ENCODE results near the gene ZNF343. TPM values are rescaled to one million over a fixed set of nuclear protein-coding genes. Genes with fewer than 3 reads are reported as not detected.

ZNF343 gene
- total and polyA plus RNA-seq, 2 donors (not counting 3 experiments of a cell fraction or from before 2014, with no cell fraction given), result 4.7 to 7.9 TPM

DNA sequence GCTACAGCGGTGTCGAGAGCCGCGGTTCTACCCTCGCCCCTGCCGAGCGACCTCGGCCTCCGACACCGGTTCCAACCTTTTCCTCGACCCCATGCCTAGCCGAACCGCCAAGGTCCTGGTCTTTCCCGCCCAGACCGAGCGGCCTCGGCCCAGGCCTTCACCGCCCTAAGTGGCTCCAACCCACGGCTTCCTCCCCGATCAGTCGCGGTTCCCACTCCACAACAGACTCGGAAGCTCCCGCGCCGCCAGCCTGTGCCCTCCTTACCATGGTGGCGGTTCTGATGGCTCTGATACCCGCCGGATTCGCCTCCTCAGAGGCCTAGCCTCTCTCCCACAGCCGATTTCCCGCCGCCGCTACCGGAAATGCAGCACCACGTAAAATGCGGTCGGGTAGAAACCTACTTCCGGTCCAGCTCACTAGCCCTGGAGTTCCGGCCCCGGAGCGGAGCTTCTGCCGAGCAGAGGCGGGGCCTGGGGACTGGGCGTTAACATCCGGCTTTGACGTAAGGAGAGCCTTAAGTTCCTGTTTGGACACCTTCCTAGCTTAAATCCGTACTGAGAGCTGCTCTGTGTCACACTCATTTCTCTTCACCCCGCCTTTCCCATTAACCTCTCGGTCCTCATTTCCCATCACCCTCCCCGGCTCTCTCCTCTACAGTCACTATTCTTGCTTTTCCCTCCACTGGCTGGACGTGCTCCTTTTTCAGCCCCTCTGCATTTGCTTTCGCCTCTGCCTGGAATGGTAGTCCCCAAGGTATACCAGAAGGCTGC, 38.1 kb downstream of the ZNF343 start, which contains the start of gene SNRPB:
Gene SNRPB, minus strand, starts transcription at position 367 of the 771 bp plus-strand sequence. Its CDS starts 99 bp downstream, at position 268.
- Histone ChIP-seq H3K4me3 (replicated peaks in 1 of 3; ENCODE audit: insufficient read depth in 1 of 3, low read depth in 1 of 3, low read length in 3 of 3) (peak within 1 kb of the TSS; percentile 87 to 98 (median 91)), H3K4me1 (ENCODE audit: control insufficient read depth, extremely low read depth, insufficient read depth, low read length) (peaks cover 17% of the 10 kb centered on the region), H3K36me3 (ENCODE audit: control insufficient read depth in 2 of 2, extremely low read depth in 1 of 2, insufficient read depth in 2 of 2, low read length in 2 of 2) (peaks cover 12 to 17% of the 10 kb centered on the region in 2 experiments), H4K20me1 (replicated peaks; ENCODE audit: control insufficient read depth, extremely low read depth, insufficient read depth, low read length) (peaks cover 7% of the 10 kb centered on the region), H3K4me2 (ENCODE audit: insufficient read depth, low read length) (peak within 1 kb of the TSS; percentile 89), H3K9ac (replicated peaks; ENCODE audit: extremely low read depth, insufficient read depth, low read length) (peak within 1 kb of the TSS; percentile 96), H2AFZ (ENCODE audit: low read depth, low read length) (peak within 1 kb of the TSS; percentile 65), H3K27me3 (ENCODE audit: control insufficient read depth in 2 of 2, insufficient read depth in 2 of 2, low read length in 2 of 2) (no peaks in the 10 kb centered on the region), H3K9me3 (replicated peaks; ENCODE audit: control insufficient read depth, insufficient read depth, low read length) (no peaks in the 10 kb centered on the region), H3K27ac (ENCODE audit: insufficient read depth, low read depth, low read length) (peak within 1 kb of the TSS; percentile 86), H3K9me1 (replicated peaks; ENCODE audit: control insufficient read depth, extremely low read depth, insufficient read depth, low read length) (no peaks in the 10 kb centered on the region), H3K79me2 (ENCODE audit: control insufficient read depth, insufficient read depth, low read length) (peaks cover 47% of the 10 kb centered on the region)
- CTCF ChIA-PET, result interaction anchor here (0.8 to 2.0 kb wide), 6 partner anchors 13 to 263 kb away, joined by 3 to 16 read pairs (median 5); no protein-coding TSS in a partner anchor
- POLR2A ChIA-PET, result interaction anchor here (0.5 to 1.7 kb wide), 4 partner anchors 51 to 1132 kb away, joined by 4 to 5 read pairs (median 4); partner anchors contain the start of gene NOP56
- TF ChIP-seq FOS (IDR thresholded peaks at IDR 0.05; ENCODE audit: borderline replicate concordance, insufficient read depth, low read length) (no peak), POLR2A (IDR thresholded peaks at IDR 0.05; ENCODE audit: low read depth, low read length) (peak; percentile 98), POLR2AphosphoS5 (IDR thresholded peaks at IDR 0.05; ENCODE audit: insufficient read depth, low read depth, low read length) (peak; percentile 95), JUN (IDR thresholded peaks at IDR 0.05; ENCODE audit: borderline replicate concordance, insufficient read depth, insufficient read length, low read depth) (no peak)
- dilution Hi-C loops (cut with MboI; ENCODE audit: extremely low pct_ligation_motif_present, low sequenced_read_pairs), result no loop called here
- intact Hi-C loops (cut with micrococcal nuclease), result loop anchor here (1.0 kb wide), 3 partner anchors 38 to 182 kb away; partner anchors contain the start of genes NOP56 and ZNF343
- DNase-seq (ENCODE audit: low read depth, low spot score) (peak; percentile 98), FAIRE-seq (peak; percentile 98)
- BruUV-seq (replicated peaks), result no TSS peak

DNA sequence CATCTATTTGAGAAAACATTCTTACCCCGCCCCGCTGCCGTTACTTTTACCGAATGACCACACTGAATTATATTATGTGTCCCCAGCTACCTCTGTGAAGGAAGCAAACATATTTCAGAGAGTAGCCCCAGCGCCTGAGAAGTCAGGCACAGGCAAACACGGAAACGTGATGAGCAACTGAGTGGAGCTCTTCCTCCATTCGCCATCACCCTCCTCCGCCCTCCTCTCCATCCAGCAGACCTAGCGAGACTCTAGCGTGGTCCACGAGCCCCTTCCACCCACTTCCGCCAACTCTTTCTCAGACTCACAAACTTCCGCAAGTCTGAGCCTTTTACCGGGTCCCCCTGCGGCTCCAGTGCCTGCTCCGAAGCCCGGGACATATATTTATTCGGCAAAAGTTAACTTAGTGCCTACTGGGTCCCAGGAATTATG, 38.7 kb downstream of the ZNF343 start:
- dilution Hi-C loops (cut with MboI; ENCODE audit: extremely low pct_ligation_motif_present, low sequenced_read_pairs), result no loop called here
- Histone ChIP-seq H3K9me1 (replicated peaks; ENCODE audit: control insufficient read depth, extremely low read depth, insufficient read depth, low read length) (no peaks in the 10 kb centered on the region), H4K20me1 (replicated peaks; ENCODE audit: control insufficient read depth, extremely low read depth, insufficient read depth, low read length) (peaks cover 7% of the 10 kb centered on the region), H3K79me2 (ENCODE audit: control insufficient read depth, insufficient read depth, low read length) (peaks cover 50% of the 10 kb centered on the region), H2AFZ (ENCODE audit: low read depth, low read length) (no peak overlapping the region), H3K9me3 (replicated peaks; ENCODE audit: control insufficient read depth, insufficient read depth, low read length) (no peaks in the 10 kb centered on the region), H3K9ac (replicated peaks; ENCODE audit: extremely low read depth, insufficient read depth, low read length) (peak overlapping the region; percentile 96), H3K4me1 (ENCODE audit: control insufficient read depth, extremely low read depth, insufficient read depth, low read length) (peaks cover 17% of the 10 kb centered on the region), H3K27me3 (ENCODE audit: control insufficient read depth in 2 of 2, insufficient read depth in 2 of 2, low read length in 2 of 2) (no peaks in the 10 kb centered on the region), H3K36me3 (ENCODE audit: control insufficient read depth in 2 of 2, extremely low read depth in 1 of 2, insufficient read depth in 2 of 2, low read length in 2 of 2) (peaks cover 16 to 23% of the 10 kb centered on the region in 2 experiments), H3K4me2 (ENCODE audit: insufficient read depth, low read length) (peak overlapping the region; percentile 89), H3K27ac (ENCODE audit: insufficient read depth, low read depth, low read length) (peak overlapping the region; percentile 86), H3K4me3 (replicated peaks in 1 of 3; ENCODE audit: insufficient read depth in 1 of 3, low read depth in 1 of 3, low read length in 3 of 3) (peak overlapping the region; percentile 87 to 98 (median 91))
- peak; percentile 60 for DNase-seq (ENCODE audit: low read depth, low spot score)
- peak; percentile 67 for FAIRE-seq
- BruUV-seq (replicated peaks), result no TSS peak
- TF ChIP-seq MYC (IDR thresholded peaks at IDR 0.05; ENCODE audit: low read depth, low read length), result no peak
- TF ChIP-seq POLR2AphosphoS5 (IDR thresholded peaks at IDR 0.05; ENCODE audit: insufficient read depth, low read depth, low read length), result peak; percentile 32
- TF ChIP-seq GATA2 (IDR thresholded peaks at IDR 0.05; ENCODE audit: insufficient read depth, insufficient read length, low read depth, low read length), result no peak
- no peak for TF ChIP-seq FOS (IDR thresholded peaks at IDR 0.05; ENCODE audit: borderline replicate concordance, insufficient read depth, low read length)
- TF ChIP-seq, protein P1, sequence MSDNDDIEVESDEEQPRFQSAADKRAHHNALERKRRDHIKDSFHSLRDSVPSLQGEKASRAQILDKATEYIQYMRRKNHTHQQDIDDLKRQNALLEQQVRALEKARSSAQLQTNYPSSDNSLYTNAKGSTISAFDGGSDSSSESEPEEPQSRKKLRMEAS (IDR thresholded peaks at IDR 0.05; ENCODE audit: insufficient read depth, insufficient read length), result no peak
- no peak for TF ChIP-seq EZH2 (IDR thresholded peaks at IDR 0.05; ENCODE audit: borderline replicate concordance, low read depth, low read length, severe bottlenecking)
- ChIA-PET CTCF (interaction anchor here (0.7 to 2.0 kb wide), 6 partner anchors 13 to 262 kb away, joined by 3 to 16 read pairs (median 5); no protein-coding TSS in a partner anchor), POLR2A (interaction anchor here (0.5 to 1.7 kb wide), 5 partner anchors 52 to 1133 kb away, joined by 4 to 5 read pairs (median 4); partner anchors contain the start of gene NOP56)
- intact Hi-C loops (cut with micrococcal nuclease), result loop anchor here (1.0 kb wide), 3 partner anchors 38 to 182 kb away; partner anchors contain the start of genes NOP56 and ZNF343
